H9 (cell line): Measurements from ENCODE around the gene HS3ST4. TPM values are rescaled to one million over a fixed set of nuclear protein-coding genes. Genes with fewer than 3 reads are reported as not detected.

Experiments used
- DNase-seq: peaks from one replicate; pipeline ENCODE4 v3.0.0-alpha.2; 2017
- H2AFZ ChIP-seq: one replicate; pipeline ENCODE4 v1.6.1; 2013; ENCODE audit warnings: mild to moderate bottlenecking, low read length, control low read depth, moderate library complexity
- H2AK5ac ChIP-seq: 2 replicates; pipeline ENCODE4 v1.6.1; 2013; ENCODE audit warnings: low read length, control low read depth, mixed read lengths; ENCODE audit not compliant: insufficient read length
- H2BK120ac ChIP-seq: one replicate; pipeline ENCODE4 v1.6.1; 2013; ENCODE audit warnings: low read depth, mild to moderate bottlenecking, low read length, control low read depth, inconsistent platforms; ENCODE audit not compliant: poor library complexity, severe bottlenecking
- H2BK12ac ChIP-seq: 2 replicates; pipeline ENCODE4 v1.6.1; 2013; ENCODE audit warnings: low read length, control low read depth, mixed read lengths, low read depth; ENCODE audit not compliant: insufficient read length
- H2BK15ac ChIP-seq: 2 replicates; pipeline ENCODE4 v1.6.1; 2013; ENCODE audit warnings: low read depth, low read length, control low read depth
- H2BK20ac ChIP-seq: one replicate; pipeline ENCODE4 v1.6.1; 2013; ENCODE audit warnings: low read depth, mild to moderate bottlenecking, low read length, control low read depth, inconsistent platforms; ENCODE audit not compliant: poor library complexity, severe bottlenecking
- H2BK5ac ChIP-seq: 2 replicates; pipeline ENCODE4 v1.6.1; 2013; ENCODE audit warnings: low read length, control low read depth, mixed read lengths; ENCODE audit not compliant: insufficient read length
- H3K14ac ChIP-seq: 2 replicates; pipeline ENCODE4 v1.6.1; 2013; ENCODE audit warnings: low read length, control low read depth; ENCODE audit not compliant: insufficient read depth
- H3K18ac ChIP-seq: 2 replicates; pipeline ENCODE4 v1.6.1; 2013; ENCODE audit warnings: low read depth, mild to moderate bottlenecking, mixed read lengths, low read length, control low read depth; ENCODE audit not compliant: insufficient read length
- H3K23ac ChIP-seq: 2 replicates; pipeline ENCODE4 v1.6.1; 2013; ENCODE audit warnings: low read length, control low read depth, mixed read lengths, low read depth; ENCODE audit not compliant: insufficient read length
- H3K23me2 ChIP-seq: 2 replicates; pipeline ENCODE4 v1.6.1; 2013; ENCODE audit warnings: low read depth, mild to moderate bottlenecking, mixed read lengths, low read length, control low read depth; ENCODE audit not compliant: insufficient read length, poor library complexity, severe bottlenecking
- H3K27ac ChIP-seq: 2 replicates; pipeline ENCODE4 v1.5.1; 2013; ENCODE audit warnings: low read length, control low read depth, mixed read lengths, low read depth; ENCODE audit not compliant: insufficient read length
- H3K27me3 ChIP-seq: 2 replicates; pipeline ENCODE4 v1.6.1; 2013; ENCODE audit warnings: low read length, control low read depth, inconsistent platforms; ENCODE audit not compliant: insufficient read depth
- H3K4ac ChIP-seq: 2 replicates; pipeline ENCODE4 v1.6.1; 2013; ENCODE audit warnings: low read depth, mild to moderate bottlenecking, control low read depth, inconsistent platforms, low read length, moderate library complexity
- H3K4me1 ChIP-seq: 2 replicates; pipeline ENCODE4 v1.6.1; 2013; ENCODE audit warnings: low read length, control low read depth, inconsistent platforms; ENCODE audit not compliant: insufficient read depth
- H3K4me2 ChIP-seq: 2 replicates; pipeline ENCODE4 v1.6.1; 2013; ENCODE audit warnings: low read length, control low read depth, mixed read lengths; ENCODE audit not compliant: insufficient read length, insufficient read depth
- H3K56ac ChIP-seq: 2 replicates; pipeline ENCODE4 v1.6.1; 2013; ENCODE audit warnings: low read depth, mild to moderate bottlenecking, mixed read lengths, low read length, control low read depth; ENCODE audit not compliant: insufficient read length
- H3K79me1 ChIP-seq: 2 replicates; pipeline ENCODE4 v1.6.1; 2013; ENCODE audit warnings: low read depth, mild to moderate bottlenecking, moderate library complexity, low read length, control low read depth, inconsistent platforms; ENCODE audit not compliant: insufficient read depth, poor library complexity, severe bottlenecking
- H3K79me2 ChIP-seq: 2 replicates; pipeline ENCODE4 v1.6.1; 2013; ENCODE audit warnings: low read length, control low read depth, inconsistent platforms; ENCODE audit not compliant: insufficient read depth
- H3K9ac ChIP-seq: 2 replicates; pipeline ENCODE4 v1.6.1; 2013; ENCODE audit warnings: low read length, control low read depth, mixed read lengths; ENCODE audit not compliant: insufficient read length; ENCODE audit errors: extremely low read depth
- H3K9me3 ChIP-seq: one replicate; pipeline ENCODE4 v1.6.1; 2013; ENCODE audit warnings: low read depth, low read length, inconsistent platforms; ENCODE audit not compliant: control insufficient read depth
- H3T11ph ChIP-seq: one replicate; pipeline ENCODE4 v1.6.1; 2013; ENCODE audit warnings: mild to moderate bottlenecking, low read length, control low read depth, inconsistent platforms
- H4K20me1 ChIP-seq: one replicate; pipeline ENCODE4 v1.6.1; 2013; ENCODE audit not compliant: control insufficient read depth, insufficient read length, insufficient read depth
- H4K5ac ChIP-seq: 2 replicates; pipeline ENCODE4 v1.6.1; 2013; ENCODE audit warnings: low read depth, mild to moderate bottlenecking, mixed read lengths, low read length, control low read depth; ENCODE audit not compliant: insufficient read length
- H4K8ac ChIP-seq: replicated peaks from 2 replicates; pipeline ENCODE4 v1.6.1; 2013; ENCODE audit warnings: low read length, control low read depth, mixed read lengths, low read depth; ENCODE audit not compliant: insufficient read length
- H4K91ac ChIP-seq: 2 replicates; pipeline ENCODE4 v1.6.1; 2013; ENCODE audit warnings: low read depth, mild to moderate bottlenecking, moderate library complexity, mixed read lengths, low read length, control low read depth; ENCODE audit not compliant: insufficient read length
- H3K27ac Mint-ChIP-seq, 3 experiments: 2 replicates in 2 of 3; 3 replicates in 1 of 3; pipeline ENCODE4 v1.8.0; 2020 to 2021; ENCODE audit warnings: mixed read lengths in 3 of 3, mild to moderate bottlenecking in 1 of 3, moderate library complexity in 1 of 3
- H3K27me3 Mint-ChIP-seq: 2 replicates; pipeline ENCODE4 v1.8.0; 2021; ENCODE audit warnings: low read depth, mild to moderate bottlenecking, moderate library complexity, mixed read lengths
- H3K36me3 Mint-ChIP-seq, 3 experiments: 2 replicates in 2 of 3; 3 replicates in 1 of 3; pipeline ENCODE4 v1.8.0; 2020 to 2021; ENCODE audit warnings: low read depth in 3 of 3, mixed read lengths in 3 of 3; ENCODE audit not compliant: insufficient read depth in 1 of 3
- H3K4me1 Mint-ChIP-seq, 2 experiments: 2 replicates each; pipeline ENCODE4 v1.8.0; 2020; ENCODE audit warnings: mixed read lengths in 2 of 2
- H3K4me3 Mint-ChIP-seq, 2 experiments: 2 replicates in 1 of 2; 3 replicates in 1 of 2; pipeline ENCODE4 v1.8.0; 2020 to 2021; ENCODE audit warnings: mild to moderate bottlenecking in 2 of 2, mixed read lengths in 2 of 2, moderate library complexity in 1 of 2
- H3K9me3 Mint-ChIP-seq, 2 experiments: 2 replicates in 1 of 2; 3 replicates in 1 of 2; pipeline ENCODE4 v1.8.0; 2020; ENCODE audit warnings: mild to moderate bottlenecking in 2 of 2, mixed read lengths in 2 of 2, moderate library complexity in 1 of 2
- WGBS: extraction: QIAGEN DNeasy Blood & Tissue Kit; methylation state at CpG from one replicate; pipeline ENCODE4 v1.1.7; 2013; ENCODE audit warnings: missing lambda C conversion rate, low lambda C conversion rate, mixed read lengths; ENCODE audit not compliant: insufficient read length; ENCODE audit errors: extremely low coverage; 5-methylcytosine and 5-hydroxymethylcytosine counted together
- total RNA-seq: library from RNA; stranded (reverse); gene quantifications from 2 replicates; pipeline ENCODE4 v1.2.1, GENCODE V29; 2021
- TF ChIP-seq, protein P1 (sequence below): fragments of 200-600 bp; sonication (generic); conservative IDR thresholded peaks from 3 replicates; pipeline ENCODE4 v1.8.0; 2021; ENCODE audit warnings: antibody characterized with exemption, mild to moderate bottlenecking

HS3ST4 gene
- total RNA-seq, 1 experiment from 2014 or later = 1.7 TPM

DNA sequence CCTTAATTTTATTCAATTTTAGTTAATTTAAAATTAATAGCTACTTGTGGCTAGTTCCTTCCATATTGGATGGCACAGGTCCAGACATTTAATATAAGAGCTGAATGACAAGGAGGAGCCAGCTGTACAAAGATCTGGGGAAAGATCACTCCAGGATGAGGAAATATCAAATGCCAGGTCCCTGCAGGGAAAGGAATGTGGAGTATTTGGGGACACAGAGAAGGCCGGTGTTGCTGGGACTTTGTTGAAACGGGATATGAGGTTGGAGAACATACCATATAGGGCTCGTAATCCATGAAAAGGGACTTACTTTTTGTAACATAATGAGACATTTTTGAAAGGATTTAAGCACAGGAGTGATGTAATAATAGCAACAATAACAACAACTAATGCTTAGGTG is 426.8 kb downstream of the HS3ST4 start:
- no peak overlapping the region for H3T11ph ChIP-seq
- H2BK120ac ChIP-seq = no peak overlapping the region
- peaks cover 12 to 13% of the 10 kb centered on the region in 2 experiments for H3K4me1 Mint-ChIP-seq
- WGBS = no CpG with 5 or more reads among the region's 3 CpGs
- H2BK5ac ChIP-seq = no peak overlapping the region
- no peak overlapping the region for H3K4me3 Mint-ChIP-seq
- no peak overlapping the region for H4K8ac ChIP-seq
- H3K4ac ChIP-seq = no peak overlapping the region
- no peak overlapping the region for H3K56ac ChIP-seq
- no peak overlapping the region for H3K23ac ChIP-seq
- peaks cover 9% of the 10 kb centered on the region; the same call in 1 of the 2 replicates for H3K4me1 ChIP-seq
- no peak overlapping the region for H3K9ac ChIP-seq
- H2AFZ ChIP-seq = no peak overlapping the region
- TF ChIP-seq, protein P1, sequence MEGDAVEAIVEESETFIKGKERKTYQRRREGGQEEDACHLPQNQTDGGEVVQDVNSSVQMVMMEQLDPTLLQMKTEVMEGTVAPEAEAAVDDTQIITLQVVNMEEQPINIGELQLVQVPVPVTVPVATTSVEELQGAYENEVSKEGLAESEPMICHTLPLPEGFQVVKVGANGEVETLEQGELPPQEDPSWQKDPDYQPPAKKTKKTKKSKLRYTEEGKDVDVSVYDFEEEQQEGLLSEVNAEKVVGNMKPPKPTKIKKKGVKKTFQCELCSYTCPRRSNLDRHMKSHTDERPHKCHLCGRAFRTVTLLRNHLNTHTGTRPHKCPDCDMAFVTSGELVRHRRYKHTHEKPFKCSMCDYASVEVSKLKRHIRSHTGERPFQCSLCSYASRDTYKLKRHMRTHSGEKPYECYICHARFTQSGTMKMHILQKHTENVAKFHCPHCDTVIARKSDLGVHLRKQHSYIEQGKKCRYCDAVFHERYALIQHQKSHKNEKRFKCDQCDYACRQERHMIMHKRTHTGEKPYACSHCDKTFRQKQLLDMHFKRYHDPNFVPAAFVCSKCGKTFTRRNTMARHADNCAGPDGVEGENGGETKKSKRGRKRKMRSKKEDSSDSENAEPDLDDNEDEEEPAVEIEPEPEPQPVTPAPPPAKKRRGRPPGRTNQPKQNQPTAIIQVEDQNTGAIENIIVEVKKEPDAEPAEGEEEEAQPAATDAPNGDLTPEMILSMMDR = no peak
- H2BK15ac ChIP-seq = no peak overlapping the region
- 0 out of 7 replicates have a peak overlapping the region, but pooled peaks of 1 of the 3 experiments have one; percentile 67 for H3K27ac Mint-ChIP-seq
- no peak overlapping the region for H3K18ac ChIP-seq
- no peaks in the 10 kb centered on the region; the same call in 1 of the 2 replicates for H3K27me3 Mint-ChIP-seq
- no peak overlapping the region for H3K14ac ChIP-seq
- no peak overlapping the region for H3K4me2 ChIP-seq
- no peaks in the 10 kb centered on the region for H3K9me3 Mint-ChIP-seq
- H3K9me3 ChIP-seq = no peaks in the 10 kb centered on the region
- no peaks in the 10 kb centered on the region for H3K79me1 ChIP-seq
- H3K36me3 Mint-ChIP-seq = no peaks in the 10 kb centered on the region; a peak in 1 of 7 replicates
- no peak overlapping the region for H4K5ac ChIP-seq
- H3K27ac ChIP-seq = no peak overlapping the region
- no peak overlapping the region for H2AK5ac ChIP-seq
- H4K91ac ChIP-seq = no peak overlapping the region
- H2BK12ac ChIP-seq = no peak overlapping the region
- H3K79me2 ChIP-seq = no peaks in the 10 kb centered on the region
- no peaks in the 10 kb centered on the region for H3K27me3 ChIP-seq
- no peak overlapping the region for H2BK20ac ChIP-seq
- DNase-seq = peak; percentile 38
- H3K23me2 ChIP-seq = no peaks in the 10 kb centered on the region
- no peaks in the 10 kb centered on the region for H4K20me1 ChIP-seq
